Measurements from ENCODE around the gene SELENOK. TPM values are rescaled to one million over a fixed set of nuclear protein-coding genes. Genes with fewer than 3 reads are reported as not detected.
A peak's percentile ranks its signal among the peaks of the same experiment; 100 is the strongest.

The SELENOK gene
- total and polyA plus RNA-seq, 2 of the 13 experiments (the other 11 are each of a cell fraction or from before 2014, with no cell fraction given), result 67.0 to 81.0 TPM

- TF ChIP-seq, protein P1, sequence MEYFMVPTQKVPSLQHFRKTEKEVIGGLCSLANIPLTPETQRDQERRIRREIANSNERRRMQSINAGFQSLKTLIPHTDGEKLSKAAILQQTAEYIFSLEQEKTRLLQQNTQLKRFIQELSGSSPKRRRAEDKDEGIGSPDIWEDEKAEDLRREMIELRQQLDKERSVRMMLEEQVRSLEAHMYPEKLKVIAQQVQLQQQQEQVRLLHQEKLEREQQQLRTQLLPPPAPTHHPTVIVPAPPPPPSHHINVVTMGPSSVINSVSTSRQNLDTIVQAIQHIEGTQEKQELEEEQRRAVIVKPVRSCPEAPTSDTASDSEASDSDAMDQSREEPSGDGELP (IDR thresholded peaks at IDR 0.05; ENCODE audit: borderline replicate concordance, low read depth), result no peak
- TF ChIP-seq, protein P2, sequence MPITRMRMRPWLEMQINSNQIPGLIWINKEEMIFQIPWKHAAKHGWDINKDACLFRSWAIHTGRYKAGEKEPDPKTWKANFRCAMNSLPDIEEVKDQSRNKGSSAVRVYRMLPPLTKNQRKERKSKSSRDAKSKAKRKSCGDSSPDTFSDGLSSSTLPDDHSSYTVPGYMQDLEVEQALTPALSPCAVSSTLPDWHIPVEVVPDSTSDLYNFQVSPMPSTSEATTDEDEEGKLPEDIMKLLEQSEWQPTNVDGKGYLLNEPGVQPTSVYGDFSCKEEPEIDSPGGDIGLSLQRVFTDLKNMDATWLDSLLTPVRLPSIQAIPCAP (CRISPR knock-in tag; IDR thresholded peaks at IDR 0.05; ENCODE audit: low read depth), result no peak
- TF ChIP-seq ZFP36L2 (CRISPR knock-in tag; IDR thresholded peaks at IDR 0.05), result no peak
- 0 out of 2 replicates have a peak, but pooled peaks have one; percentile 30 for TF ChIP-seq SIN3A (IDR thresholded peaks at IDR 0.05; ENCODE audit: borderline replicate concordance, low read depth, low read length)
- TF ChIP-seq ZNF224 (CRISPR knock-in tag; IDR thresholded peaks at IDR 0.05), result no peak; the same call in 1 of the 2 replicates
- TF ChIP-seq ZFAT (CRISPR knock-in tag; conservative IDR thresholded peaks at IDR 0.05), result no peak
- TF ChIP-seq ZNF790 (CRISPR knock-in tag; IDR thresholded peaks at IDR 0.05; ENCODE audit: borderline replicate concordance), result peak; percentile 67
- no peak for TF ChIP-seq HDAC6 (IDR thresholded peaks at IDR 0.05; ENCODE audit: low read depth, low read length)
- TF ChIP-seq JUN (CRISPR knock-in tag; IDR thresholded peaks at IDR 0.05), result no peak
- no peak for TF ChIP-seq SIN3B (IDR thresholded peaks at IDR 0.05; ENCODE audit: low read length)
- TF ChIP-seq, protein P3, sequence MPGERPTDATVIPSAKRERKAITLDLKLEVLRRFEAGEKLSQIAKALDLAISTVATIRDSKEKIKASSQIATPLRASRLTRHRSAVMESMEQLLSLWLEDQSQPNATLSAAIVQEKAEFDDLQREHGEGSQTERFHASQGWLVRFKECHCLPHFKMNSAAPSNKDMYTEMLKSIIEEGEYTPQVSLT (CRISPR knock-in tag; IDR thresholded peaks at IDR 0.05; ENCODE audit: borderline replicate concordance, low read depth), result no peak
- TF ChIP-seq ZNF891 (CRISPR knock-in tag; IDR thresholded peaks at IDR 0.05), result 0 out of 2 replicates have a peak, but pooled peaks have one; percentile 5
- TF ChIP-seq REL (CRISPR knock-in tag; conservative IDR thresholded peaks at IDR 0.05), result no peak
- no peak for TF ChIP-seq MTERF4 (CRISPR knock-in tag; IDR thresholded peaks at IDR 0.05)
- no peak for TF ChIP-seq REPIN1 (CRISPR knock-in tag; IDR thresholded peaks at IDR 0.05; ENCODE audit: borderline replicate concordance, low read depth)
- TF ChIP-seq XRCC5 (optimal IDR thresholded peaks at IDR 0.05; ENCODE audit: low read length), result no peak
- TF ChIP-seq NFYC (CRISPR knock-in tag; IDR thresholded peaks at IDR 0.05), result no peak
- no peak for TF ChIP-seq SMARCE1 (IDR thresholded peaks at IDR 0.05; ENCODE audit: borderline replicate concordance)
- no peak for TF ChIP-seq ZNF383 (CRISPR knock-in tag; IDR thresholded peaks at IDR 0.05; ENCODE audit: borderline replicate concordance)
- TF ChIP-seq HMG20B (CRISPR knock-in tag; conservative IDR thresholded peaks at IDR 0.05), result no peak
- TF ChIP-seq, protein P4, sequence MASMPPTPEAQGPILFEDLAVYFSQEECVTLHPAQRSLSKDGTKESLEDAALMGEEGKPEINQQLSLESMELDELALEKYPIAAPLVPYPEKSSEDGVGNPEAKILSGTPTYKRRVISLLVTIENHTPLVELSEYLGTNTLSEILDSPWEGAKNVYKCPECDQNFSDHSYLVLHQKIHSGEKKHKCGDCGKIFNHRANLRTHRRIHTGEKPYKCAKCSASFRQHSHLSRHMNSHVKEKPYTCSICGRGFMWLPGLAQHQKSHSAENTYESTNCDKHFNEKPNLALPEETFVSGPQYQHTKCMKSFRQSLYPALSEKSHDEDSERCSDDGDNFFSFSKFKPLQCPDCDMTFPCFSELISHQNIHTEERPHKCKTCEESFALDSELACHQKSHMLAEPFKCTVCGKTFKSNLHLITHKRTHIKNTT (CRISPR knock-in tag; IDR thresholded peaks at IDR 0.05), result no peak
- TF ChIP-seq ZBTB3 (CRISPR knock-in tag; IDR thresholded peaks at IDR 0.05; ENCODE audit: borderline replicate concordance, low read depth), result no peak
- no peak; the same call in 1 of the 2 replicates for TF ChIP-seq ZNF670 (CRISPR knock-in tag; IDR thresholded peaks at IDR 0.05; ENCODE audit: borderline replicate concordance)
- TF ChIP-seq HNRNPUL1 (IDR thresholded peaks at IDR 0.05; ENCODE audit: low read depth, low read length), result no peak
These were observed 48.2 kb downstream of the SELENOK start (continued) for GRCh38 chr3:53843195-53844177.
